Activated naive CD4-positive, alpha-beta T cell treated with anti-CD3 and anti-CD28 coated beads, Interleukin-2, amount 50 U/mL, for 24 hours (primary cell): ENCODE results near the gene XK.
"Not testable (repeated sequence)": the region's sequence is repeated elsewhere in the genome, so short reads cannot be mapped to it uniquely, and the experiment has no call there.

Experiments
- H3K27ac Mint-ChIP-seq: one replicate; pipeline ENCODE4 v1.8.0; 2021; ENCODE audit warnings: mild to moderate bottlenecking, mixed read lengths
- H3K27me3 Mint-ChIP-seq: one replicate; pipeline ENCODE4 v1.8.0; 2021; ENCODE audit warnings: mixed read lengths
- H3K36me3 Mint-ChIP-seq: one replicate; pipeline ENCODE4 v1.8.0; 2021; ENCODE audit warnings: mixed read lengths
- H3K4me1 Mint-ChIP-seq: one replicate; pipeline ENCODE4 v1.8.0; 2021; ENCODE audit warnings: mixed read lengths
- H3K4me3 Mint-ChIP-seq: one replicate; pipeline ENCODE4 v1.8.0; 2021; ENCODE audit warnings: mild to moderate bottlenecking, mixed read lengths
- H3K9me3 Mint-ChIP-seq: one replicate; pipeline ENCODE4 v1.8.0; 2021; ENCODE audit warnings: mixed read lengths

The XK gene

GRCh38 chrX:37759878-37760418 is 74.4 kb downstream of the XK start:
- H3K4me3 Mint-ChIP-seq, result no peak overlapping the region
- no peak overlapping the region for H3K27ac Mint-ChIP-seq
- peaks cover 5% of the 10 kb centered on the region for H3K9me3 Mint-ChIP-seq
- peaks cover 8% of the 10 kb centered on the region for H3K4me1 Mint-ChIP-seq
- H3K36me3 Mint-ChIP-seq, result no peaks in the 10 kb centered on the region
- H3K27me3 Mint-ChIP-seq, result no peaks in the 10 kb centered on the region

- H3K36me3 Mint-ChIP-seq, result no peaks in the 10 kb centered on the region
- H3K27ac Mint-ChIP-seq, result peak overlapping the region; percentile 12
- H3K9me3 Mint-ChIP-seq, result peaks cover 2% of the 10 kb centered on the region
- H3K4me1 Mint-ChIP-seq, result peaks cover 8% of the 10 kb centered on the region
- no peak overlapping the region for H3K4me3 Mint-ChIP-seq
- H3K27me3 Mint-ChIP-seq, result no peaks in the 10 kb centered on the region
These were observed 77.8 kb downstream of the XK start for GRCh38 chrX:37763400-37763799.

DNA sequence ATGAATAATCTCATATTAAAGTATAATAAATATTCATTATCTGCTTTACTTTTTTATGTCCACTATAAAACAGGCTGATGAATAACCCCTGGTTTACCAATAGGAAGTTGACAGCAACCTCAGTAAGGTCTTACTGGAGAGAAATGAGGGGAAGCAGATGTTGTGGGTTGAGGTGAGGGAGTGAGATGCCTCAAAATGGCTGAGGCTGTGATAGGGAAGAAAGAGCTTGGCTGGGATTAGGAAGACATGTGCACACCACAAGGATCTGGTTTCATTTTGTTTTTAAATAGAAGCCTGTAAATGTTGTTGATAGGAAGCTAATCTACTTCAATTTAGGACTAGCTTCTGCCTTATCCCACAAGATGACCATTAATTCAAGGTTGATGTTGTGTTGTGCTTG is 79.9 kb downstream of the XK start:
- H3K4me3 Mint-ChIP-seq, result no peak overlapping the region
- no peaks in the 10 kb centered on the region for H3K27me3 Mint-ChIP-seq
- H3K4me1 Mint-ChIP-seq, result peaks cover 8% of the 10 kb centered on the region
- no peaks in the 10 kb centered on the region for H3K36me3 Mint-ChIP-seq
- H3K9me3 Mint-ChIP-seq, result no peaks in the 10 kb centered on the region
- H3K27ac Mint-ChIP-seq, result peak overlapping the region; percentile 70

- Mint-ChIP-seq H3K27me3 (no peaks in the 10 kb centered on the region), H3K4me3 (no peak overlapping the region), H3K27ac (no peak overlapping the region), H3K36me3 (no peaks in the 10 kb centered on the region), H3K9me3 (no peaks in the 10 kb centered on the region), H3K4me1 (peaks cover 8% of the 10 kb centered on the region)
These were observed 81.8 kb downstream of the XK start for GRCh38 chrX:37767430-37767829.

- not testable (repeated sequence) for H3K9me3 Mint-ChIP-seq, H3K4me1 Mint-ChIP-seq, H3K36me3 Mint-ChIP-seq, H3K4me3 Mint-ChIP-seq, H3K27ac Mint-ChIP-seq, H3K27me3 Mint-ChIP-seq
These were observed 83.3 kb downstream of the XK start for GRCh38 chrX:37768866-37769265.

DNA sequence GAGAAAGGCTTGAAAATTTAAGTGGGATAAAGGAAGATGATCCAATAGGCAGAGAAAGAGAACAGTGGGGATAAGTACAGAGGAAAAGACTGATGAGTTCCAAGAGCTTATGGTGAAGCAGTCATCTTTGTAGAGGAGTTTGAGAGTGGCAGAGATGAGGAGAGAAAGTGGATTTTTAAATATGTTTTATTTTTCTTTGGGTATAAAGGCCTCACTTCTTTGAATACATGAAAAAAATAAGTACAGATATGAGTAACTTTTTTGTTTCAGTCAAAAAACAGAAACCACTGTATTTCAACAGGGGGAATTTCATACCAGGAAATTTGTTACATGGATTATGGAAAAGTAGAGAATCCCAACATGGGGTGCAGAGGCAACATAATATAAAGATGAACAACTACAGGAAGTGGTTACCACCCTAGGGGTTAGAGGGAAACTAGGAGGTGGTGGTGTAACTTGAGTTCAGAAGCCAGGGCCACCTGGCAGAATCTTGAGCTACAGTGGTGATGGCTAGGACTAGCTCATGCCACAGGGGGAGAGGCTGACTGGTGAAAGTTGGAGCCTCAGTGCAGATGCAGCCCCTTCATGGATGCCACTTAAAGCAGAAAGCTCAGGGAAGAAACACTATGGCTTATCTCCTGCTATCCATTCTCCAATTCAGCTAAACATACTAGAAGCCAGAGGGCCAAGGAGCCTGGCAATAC is 90.8 kb downstream of the XK start:
- peaks cover 24% of the 10 kb centered on the region for H3K4me1 Mint-ChIP-seq
- no peak overlapping the region for H3K4me3 Mint-ChIP-seq
- peak overlapping the region; percentile 59 for H3K27ac Mint-ChIP-seq
- no peaks in the 10 kb centered on the region for H3K36me3 Mint-ChIP-seq
- H3K27me3 Mint-ChIP-seq, result no peaks in the 10 kb centered on the region
- no peaks in the 10 kb centered on the region for H3K9me3 Mint-ChIP-seq

- Mint-ChIP-seq H3K36me3 (no peaks in the 10 kb centered on the region), H3K27ac (peak overlapping the region; percentile 68), H3K4me1 (peaks cover 24% of the 10 kb centered on the region), H3K9me3 (no peaks in the 10 kb centered on the region), H3K4me3 (no peak overlapping the region), H3K27me3 (no peaks in the 10 kb centered on the region)
These were observed 91.4 kb downstream of the XK start for GRCh38 chrX:37776987-37777325.

- H3K4me1 Mint-ChIP-seq, result peaks cover 28% of the 10 kb centered on the region
- no peak within 1 kb of the TSS for H3K27ac Mint-ChIP-seq
- H3K27me3 Mint-ChIP-seq, result no peaks in the 10 kb centered on the region
- H3K9me3 Mint-ChIP-seq, result no peaks in the 10 kb centered on the region
- no peaks in the 10 kb centered on the region for H3K36me3 Mint-ChIP-seq
- H3K4me3 Mint-ChIP-seq, result no peak within 1 kb of the TSS
These were observed 94.3 kb downstream of the XK start, which contains the start of gene CYBB for GRCh38 chrX:37779857-37780256. CYBB (plus strand) TSS chrX:37780059; CDS start chrX:37780078, 19 bp downstream.

DNA sequence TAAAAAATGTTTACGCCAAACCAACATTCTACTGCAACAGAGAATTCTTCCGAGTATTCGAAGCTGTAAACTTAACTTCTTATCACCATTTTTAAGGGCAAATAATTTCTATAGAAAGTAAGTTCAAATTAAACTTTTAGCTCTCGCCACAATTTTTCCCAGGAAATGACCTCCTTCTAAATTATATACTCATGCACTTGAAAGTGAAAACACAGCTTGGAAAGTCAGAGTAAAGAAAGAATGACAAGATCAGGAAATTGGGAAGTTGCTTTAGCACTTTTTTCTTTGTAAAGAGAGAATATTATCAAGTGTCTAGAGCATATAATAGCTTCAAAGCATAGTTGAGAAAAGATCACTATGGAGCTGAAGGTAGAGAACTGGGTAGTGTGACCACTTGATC is 95.5 kb downstream of the XK start:
- no peaks in the 10 kb centered on the region for H3K27me3 Mint-ChIP-seq
- no peaks in the 10 kb centered on the region for H3K36me3 Mint-ChIP-seq
- H3K27ac Mint-ChIP-seq, result no peak overlapping the region
- H3K9me3 Mint-ChIP-seq, result no peaks in the 10 kb centered on the region
- peaks cover 27% of the 10 kb centered on the region for H3K4me1 Mint-ChIP-seq
- H3K4me3 Mint-ChIP-seq, result no peak overlapping the region
